GM12892 (cell line): ENCODE data around the gene AGO1.

Experiments
- POLR2A ChIP-seq: IDR thresholded peaks from 2 replicates; pipeline ENCODE4 v1.6.1; 2011; ENCODE audit warnings: low read depth, low read length, control low read depth
- POLR2AphosphoS5 ChIP-seq: IDR thresholded peaks from 2 replicates; pipeline ENCODE4 v1.6.1; 2011; ENCODE audit warnings: low read depth, low read length, control low read depth

DNA sequence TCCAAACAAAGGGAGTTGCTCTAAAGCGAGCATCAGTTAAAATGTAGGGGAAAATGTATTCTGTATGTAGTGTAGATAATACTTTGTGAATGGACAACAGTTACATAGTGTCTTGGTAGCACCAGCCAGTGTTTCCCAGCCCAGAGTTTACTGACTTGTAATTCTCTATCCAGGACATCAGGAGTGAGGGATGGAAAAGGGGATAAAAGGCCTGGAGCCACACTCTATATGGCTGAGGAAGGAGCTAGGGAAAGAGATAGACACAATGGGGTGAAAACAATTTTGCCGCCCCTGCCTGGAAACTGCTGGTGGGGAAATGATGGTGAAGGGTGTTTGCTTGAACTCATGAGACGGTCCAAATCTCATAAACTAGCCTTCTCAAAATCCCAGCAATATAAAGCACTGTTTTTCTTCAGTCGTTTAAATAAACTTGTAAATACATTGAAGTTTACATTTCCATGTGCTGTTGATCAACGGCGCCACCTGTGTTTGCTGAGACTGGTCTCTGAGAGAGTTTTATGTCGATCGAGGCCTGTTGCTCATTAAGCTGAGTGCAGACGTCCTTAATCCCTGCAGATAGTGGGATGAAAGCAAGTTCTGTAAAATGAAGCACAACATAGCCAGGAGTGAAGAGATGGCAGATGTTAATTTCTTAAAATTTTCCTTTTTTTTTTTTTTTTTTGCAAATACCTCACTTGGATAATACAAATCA is 27.9 kb upstream of the AGO1 start:
- TF ChIP-seq POLR2A: no peak
- TF ChIP-seq POLR2AphosphoS5: no peak
